GM23248 (cell line): ENCODE measurements around the gene STX16. TPM values are rescaled to one million over a fixed set of nuclear protein-coding genes. Genes with fewer than 3 reads are reported as not detected.

ENCODE experiments used
- DNase-seq: peaks from one replicate; pipeline ENCODE4 v3.0.0-alpha.2; 2015
- H2AFZ ChIP-seq: fragments of 200-600 bp; sonication (generic); 2 replicates; pipeline ENCODE4 v1.6.1; 2016; ENCODE audit warnings: antibody characterized with exemption
- H3F3A ChIP-seq: fragments of 200-600 bp; sonication (generic); 2 replicates; pipeline ENCODE4 v1.6.1; 2016; ENCODE audit warnings: mild to moderate bottlenecking, antibody characterized with exemption, mixed run types; ENCODE audit not compliant: insufficient read depth
- H3K27ac ChIP-seq: fragments of 200-600 bp; sonication (generic); 2 replicates; pipeline ENCODE4 v1.5.1; 2016; ENCODE audit warnings: mild to moderate bottlenecking
- H3K27me3 ChIP-seq: fragments of 200-600 bp; sonication (generic); replicated peaks from 2 replicates; pipeline ENCODE4 v1.6.1; 2016; ENCODE audit warnings: mild to moderate bottlenecking; ENCODE audit not compliant: insufficient read depth
- H3K36me3 ChIP-seq: fragments of 200-600 bp; sonication (generic); 2 replicates; pipeline ENCODE4 v1.6.1; 2016; ENCODE audit warnings: low read depth, mild to moderate bottlenecking
- H3K4me1 ChIP-seq: fragments of 200-600 bp; sonication (generic); 2 replicates; pipeline ENCODE4 v1.6.1; 2016; ENCODE audit warnings: mild to moderate bottlenecking; ENCODE audit not compliant: insufficient read depth
- H3K4me2 ChIP-seq: fragments of 200-600 bp; sonication (generic); one replicate; pipeline ENCODE4 v1.6.1; 2016; ENCODE audit warnings: mild to moderate bottlenecking; ENCODE audit not compliant: unreplicated experiment
- H3K4me3 ChIP-seq: fragments of 200-600 bp; sonication (generic); 2 replicates; pipeline ENCODE4 v1.5.1; 2016; ENCODE audit warnings: mild to moderate bottlenecking
- H3K79me2 ChIP-seq: fragments of 200-600 bp; sonication (generic); 2 replicates; pipeline ENCODE4 v1.6.1; 2016; ENCODE audit warnings: mild to moderate bottlenecking; ENCODE audit not compliant: insufficient read depth
- H3K9ac ChIP-seq: fragments of 200-600 bp; sonication (generic); 2 replicates; pipeline ENCODE4 v1.6.1; 2016; ENCODE audit warnings: mild to moderate bottlenecking
- H3K9me2 ChIP-seq: fragments of 200-600 bp; sonication (generic); 2 replicates; pipeline ENCODE4 v1.6.1; 2016; ENCODE audit warnings: mixed run types, mild to moderate bottlenecking, moderate library complexity; ENCODE audit not compliant: insufficient read depth
- H3K9me3 ChIP-seq: fragments of 200-600 bp; sonication (generic); one replicate; pipeline ENCODE4 v1.6.1; 2017; ENCODE audit warnings: low read depth
- H4K20me1 ChIP-seq: fragments of 200-600 bp; sonication (generic); 2 replicates; pipeline ENCODE4 v1.6.0; 2016; ENCODE audit not compliant: insufficient read depth
- EZH2 ChIP-seq: fragments of 200-600 bp; sonication (generic); IDR thresholded peaks from 2 replicates; pipeline ENCODE4 v1.6.1; 2018; ENCODE audit warnings: antibody characterized with exemption, mild to moderate bottlenecking; ENCODE audit not compliant: insufficient read depth, poor library complexity, severe bottlenecking
- EZH2phosphoT487 ChIP-seq: fragments of 200-600 bp; sonication (generic); IDR thresholded peaks from 2 replicates; pipeline ENCODE4 v1.6.1; 2018; ENCODE audit warnings: antibody characterized with exemption, moderate library complexity, mild to moderate bottlenecking, low read depth; ENCODE audit not compliant: insufficient read depth
- WGBS, 2 experiments: methylation state at CpG; one replicate each; pipeline ENCODE4 v1.1.6; 2015 to 2017; ENCODE audit warnings: low lambda C conversion rate in 2 of 2, low coverage in 1 of 2; ENCODE audit errors: missing lambda C conversion rate in 2 of 2; 5-methylcytosine and 5-hydroxymethylcytosine counted together
- in situ Hi-C: fragments of 300-500 bp; cut with MboI; formaldehyde crosslinking; loops from 2 replicates; pipeline ENCODE4 v1.15.0; 2020
- polyA plus RNA-seq: library from polyadenylated mRNA; unstranded; fragments of >200 nt; fragmentation: Nextera tagmentation; extraction: Ambion mirVana; gene quantifications from 2 replicates; pipeline ENCODE4 v1.2.1, GENCODE V29; 2016
- total RNA-seq: library from RNA; depleted of rRNA; stranded (reverse); fragments of >200 nt; shearing (Covaris generic); gene quantifications from 2 replicates; pipeline ENCODE4 v1.2.3, GENCODE V29; 2014

The STX16 gene
- total and polyA plus RNA-seq, 2 experiments from 2014 or later: 17.6 to 36.9 TPM

- Histone ChIP-seq H3K9me2 (no peaks in the 10 kb centered on the region), H3K9me3 (no peaks in the 10 kb centered on the region), H3K9ac (no peak overlapping the region), H4K20me1 (no peaks in the 10 kb centered on the region), H3F3A (no peaks in the 10 kb centered on the region), H3K27me3 (no peaks in the 10 kb centered on the region), H3K4me2 (no peak overlapping the region), H3K4me1 (no peaks in the 10 kb centered on the region), H3K36me3 (peaks cover 28% of the 10 kb centered on the region; the same call in 1 of the 2 replicates), H3K27ac (no peak overlapping the region), H3K4me3 (no peak overlapping the region), H2AFZ (no peak overlapping the region), H3K79me2 (no peaks in the 10 kb centered on the region)
- WGBS, 2 experiments: 97 to 99% methylated on average over 9 of the region's 9 CpGs
- in situ Hi-C loops: no loop called here
- no peak for DNase-seq
- TF ChIP-seq EZH2 (no peak), EZH2phosphoT487 (no peak)
These were observed 51.1 kb downstream of the STX16 start for GRCh38 chr20:58702161-58702510.

DNA sequence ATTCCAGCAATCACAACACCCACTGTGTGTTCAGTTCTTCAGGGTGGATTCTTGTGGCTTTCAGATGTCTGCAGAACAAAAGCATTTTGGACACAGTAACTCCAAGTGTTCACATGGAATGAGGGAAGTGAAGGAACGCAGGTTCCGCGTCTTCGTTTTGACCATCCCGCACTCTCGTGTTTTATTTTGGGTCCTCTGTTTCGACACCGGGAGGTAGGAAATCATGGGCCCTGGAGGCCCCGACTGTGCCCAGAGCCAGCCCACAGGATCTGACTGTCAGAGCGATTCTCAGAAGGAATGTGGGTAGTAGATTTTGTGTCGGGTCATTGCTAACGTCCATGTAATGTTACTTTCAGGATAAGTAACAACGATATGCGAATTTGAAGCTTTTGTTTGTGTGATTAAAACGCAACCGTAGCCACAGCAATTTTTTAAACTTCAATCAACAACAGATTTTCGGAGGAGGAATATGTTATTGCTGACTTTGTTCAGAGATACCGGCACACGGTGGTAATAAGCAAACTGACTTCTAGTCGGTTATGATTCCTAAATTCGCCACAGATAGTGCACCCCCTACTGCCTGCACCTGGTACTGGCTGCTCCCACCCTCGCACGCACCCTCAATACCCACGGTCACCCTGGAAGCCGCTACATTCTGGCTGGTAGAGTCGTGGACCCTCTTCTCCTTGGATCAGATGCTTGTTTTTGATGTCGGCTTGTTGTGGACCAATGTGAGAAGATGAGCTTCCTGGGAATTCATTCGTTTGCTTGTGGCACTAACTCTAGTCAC, 52.0 kb downstream of the STX16 start:
- no peaks in the 10 kb centered on the region for H3K79me2 ChIP-seq
- no peak overlapping the region for H3K4me3 ChIP-seq
- H3K4me1 ChIP-seq: no peaks in the 10 kb centered on the region
- in situ Hi-C loops: no loop called here
- H3K4me2 ChIP-seq: no peak overlapping the region
- no peaks in the 10 kb centered on the region for H4K20me1 ChIP-seq
- WGBS, 2 experiments: 93 to 95% methylated on average over 28 of the region's 28 CpGs
- no peak overlapping the region for H3K27ac ChIP-seq
- no peaks in the 10 kb centered on the region for H3K27me3 ChIP-seq
- peaks cover 28% of the 10 kb centered on the region; the same call in 1 of the 2 replicates for H3K36me3 ChIP-seq
- TF ChIP-seq EZH2 (no peak), EZH2phosphoT487 (no peak)
- H3K9me2 ChIP-seq: no peaks in the 10 kb centered on the region
- H3F3A ChIP-seq: no peaks in the 10 kb centered on the region
- no peak overlapping the region for H2AFZ ChIP-seq
- H3K9me3 ChIP-seq: no peaks in the 10 kb centered on the region
- H3K9ac ChIP-seq: no peak overlapping the region
- no peak for DNase-seq

- WGBS, 2 experiments: 94 to 96% methylated on average over 12 of the region's 12 CpGs
- TF ChIP-seq EZH2phosphoT487 (no peak), EZH2 (no peak)
- in situ Hi-C loops: no loop called here
These were observed 52.8 kb downstream of the STX16 start for GRCh38 chr20:58703765-58704371.

DNA sequence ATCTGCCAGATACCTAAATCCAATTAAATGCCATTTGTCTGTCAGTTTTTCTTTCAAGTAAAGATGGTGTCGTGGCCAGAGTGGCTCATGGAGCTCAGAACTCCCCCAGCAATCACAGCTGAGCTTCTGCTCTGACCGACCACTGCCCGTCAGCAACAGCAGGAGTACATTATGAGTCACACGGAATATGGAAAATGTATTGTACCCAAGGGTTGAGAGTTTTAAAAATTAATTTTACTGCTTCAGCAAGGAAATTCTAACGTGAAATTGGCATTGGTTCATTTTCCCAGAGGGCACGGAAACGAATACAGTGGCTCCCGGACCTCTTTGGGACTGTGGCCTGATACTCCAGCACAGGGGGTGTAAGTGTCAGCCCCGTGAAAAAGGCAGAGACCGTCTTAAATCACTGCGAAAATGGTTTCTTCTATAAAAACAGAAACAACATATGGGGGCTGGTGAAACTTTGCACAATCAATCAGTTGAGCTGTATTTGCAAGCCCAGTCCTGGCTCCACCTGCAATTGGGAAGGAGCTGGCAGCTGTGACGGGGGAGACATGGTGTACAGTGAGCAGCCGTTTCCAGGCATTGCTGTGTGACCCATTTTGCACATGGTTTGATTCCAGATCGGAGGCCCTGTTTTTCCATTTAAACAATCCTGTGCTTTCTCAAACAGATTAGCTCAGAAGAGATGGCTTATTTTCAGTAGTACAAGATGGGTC, 54.3 kb downstream of the STX16 start:
- H2AFZ ChIP-seq: no peak overlapping the region
- H3K4me3 ChIP-seq: no peak overlapping the region
- in situ Hi-C loops: no loop called here
- no peak overlapping the region for H3K27ac ChIP-seq
- no peaks in the 10 kb centered on the region for H3K27me3 ChIP-seq
- no peaks in the 10 kb centered on the region for H3K9me2 ChIP-seq
- 89% methylated on average over 14 of the region's 14 CpGs for WGBS, 2 experiments
- TF ChIP-seq EZH2phosphoT487 (no peak), EZH2 (no peak)
- no peaks in the 10 kb centered on the region for H3K79me2 ChIP-seq
- no peaks in the 10 kb centered on the region for H3K9me3 ChIP-seq
- no peak overlapping the region for H3K9ac ChIP-seq
- H3K36me3 ChIP-seq: peaks cover 28% of the 10 kb centered on the region; the same call in 1 of the 2 replicates
- no peaks in the 10 kb centered on the region for H3K4me1 ChIP-seq
- H4K20me1 ChIP-seq: no peaks in the 10 kb centered on the region
- no peak overlapping the region for H3K4me2 ChIP-seq
- no peaks in the 10 kb centered on the region for H3F3A ChIP-seq
- DNase-seq: no peak

More at GRCh38 chr20:58703765-58704371, 52.8 kb downstream of the STX16 start:
- Histone ChIP-seq H3K9ac (no peak overlapping the region), H3K9me2 (no peaks in the 10 kb centered on the region), H3K79me2 (no peaks in the 10 kb centered on the region), H2AFZ (no peak overlapping the region), H3K4me2 (no peak overlapping the region), H3K27me3 (no peaks in the 10 kb centered on the region), H4K20me1 (no peaks in the 10 kb centered on the region), H3K9me3 (no peaks in the 10 kb centered on the region), H3K4me3 (no peak overlapping the region), H3K4me1 (no peaks in the 10 kb centered on the region), H3K36me3 (peaks cover 28% of the 10 kb centered on the region; the same call in 1 of the 2 replicates), H3F3A (no peaks in the 10 kb centered on the region), H3K27ac (no peak overlapping the region)
- no peak for DNase-seq
